KG1 (cell line): ENCODE results near the gene FTCDNL1.

Experiments used
- DNase-seq: peaks from one replicate; lab custom pipeline; 2025; lab: John Stamatoyannopoulos, UW

The FTCDNL1 gene

DNA sequence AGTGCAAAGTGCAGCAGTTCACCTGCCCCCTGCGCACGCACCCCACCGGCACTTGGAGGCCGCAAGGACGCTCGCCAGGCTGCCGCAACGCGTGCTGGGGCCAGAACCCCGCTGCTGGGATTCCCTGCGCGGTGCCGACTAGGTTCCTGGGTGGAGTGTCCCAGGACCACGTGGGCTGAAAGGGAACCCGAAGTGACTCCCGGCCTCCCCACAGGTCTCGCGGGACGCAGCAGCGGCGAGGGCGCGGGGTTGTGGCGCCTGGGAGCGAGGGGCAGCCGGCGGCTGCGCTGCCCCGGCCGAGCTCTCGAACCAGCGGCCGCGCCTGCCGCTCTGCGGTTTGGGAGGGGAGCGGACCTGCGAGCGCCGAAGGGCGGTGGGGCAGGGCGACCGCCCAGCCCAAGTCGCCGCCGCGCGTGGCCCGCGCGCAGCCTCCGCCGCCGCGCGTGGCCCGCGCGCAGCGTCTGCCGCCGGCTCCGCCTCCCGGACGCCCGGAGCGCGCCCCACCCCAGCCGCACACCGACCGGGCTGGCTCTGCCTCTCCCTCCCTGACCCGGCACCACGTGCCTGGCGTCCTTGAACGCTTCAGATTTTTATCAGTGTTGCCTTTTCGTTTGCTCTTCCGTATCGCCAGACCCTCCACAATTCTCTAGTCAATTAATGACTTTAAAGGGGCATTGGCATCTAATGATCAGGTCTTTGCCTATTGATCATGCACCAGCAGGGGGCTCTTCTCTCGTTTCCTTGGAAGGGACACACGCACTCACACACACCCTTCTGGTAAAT is at the start of gene FTCDNL1:
Gene FTCDNL1 (minus strand): TSS at position 475 of the 783 bp plus-strand sequence. CDS start 2,230 bp downstream, outside the sequence.
- DNase-seq = peak; percentile 81

DNA sequence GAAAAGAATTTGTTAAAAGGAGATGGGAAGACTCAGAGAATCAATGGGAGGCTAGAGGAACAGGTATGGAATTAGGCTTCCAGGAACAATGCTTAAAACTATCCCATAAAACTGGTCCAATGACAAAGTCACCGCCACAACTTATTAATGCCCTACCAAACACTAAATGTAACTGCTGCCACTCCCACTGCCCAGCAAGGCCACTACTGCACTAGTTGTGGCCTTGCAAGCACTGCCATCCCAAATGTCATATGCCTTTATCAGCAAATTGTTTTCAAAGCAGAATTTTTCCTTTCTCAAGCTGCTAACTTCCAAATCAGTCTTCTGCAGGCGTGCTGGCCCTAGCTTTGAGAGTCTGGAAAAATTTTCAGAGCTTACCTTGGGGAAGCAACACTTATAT is 45.6 kb upstream of the FTCDNL1 start:
- no peak for DNase-seq

DNA sequence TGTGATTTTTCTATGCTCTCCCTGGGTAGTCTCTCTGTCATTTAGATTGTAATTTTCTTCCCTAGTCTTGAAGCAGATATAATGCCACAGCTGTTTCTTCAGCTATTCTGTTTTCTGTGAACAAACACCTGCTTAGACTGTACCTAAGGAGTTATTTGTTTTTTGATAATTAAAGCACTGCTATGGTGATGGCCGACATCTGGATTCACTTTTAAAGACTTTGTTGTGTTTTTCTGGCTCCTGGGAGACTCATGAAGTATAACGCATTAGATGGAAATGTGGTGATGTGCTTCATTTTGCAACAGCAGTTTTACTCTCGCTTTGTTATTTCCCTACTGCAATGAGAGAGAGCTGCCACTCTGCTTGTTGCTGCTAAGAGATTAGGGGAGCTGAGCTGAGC is 44.4 kb upstream of the FTCDNL1 start:
- DNase-seq = no peak

DNA sequence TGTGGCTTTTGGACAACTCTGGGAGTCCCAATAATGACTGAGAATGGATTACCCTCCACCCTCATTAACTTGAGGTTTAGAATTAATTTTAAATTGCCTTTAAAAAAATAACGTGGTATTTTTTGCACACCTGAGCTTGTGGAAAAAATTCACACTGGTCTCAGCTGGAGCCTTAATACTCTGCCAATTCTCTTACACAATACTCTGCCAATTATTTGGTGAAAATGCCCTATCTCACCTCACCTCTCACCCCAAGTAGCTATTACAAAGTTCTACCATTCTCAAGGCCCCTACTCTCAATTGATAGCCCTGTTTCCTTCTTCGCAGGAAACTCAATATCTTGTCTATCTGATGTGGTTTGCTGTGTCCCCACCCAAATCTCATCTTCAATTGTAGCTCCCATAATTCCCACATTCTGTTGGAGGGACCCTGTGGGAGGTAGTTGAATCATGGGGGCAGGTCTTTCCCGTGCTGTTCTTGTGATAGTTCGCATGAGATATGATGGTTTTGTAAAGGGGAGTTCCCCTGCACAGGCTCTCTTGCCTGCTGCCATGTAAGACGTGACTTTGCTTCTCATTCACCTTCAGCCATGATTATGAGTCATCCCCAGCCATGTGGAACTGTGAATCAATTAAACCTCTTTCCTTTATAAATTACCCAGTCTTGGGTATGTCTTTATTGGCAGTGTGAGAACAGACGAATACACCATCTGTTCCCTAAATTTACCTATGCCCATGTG is 32.7 kb upstream of the FTCDNL1 start:
- DNase-seq = no peak

DNA sequence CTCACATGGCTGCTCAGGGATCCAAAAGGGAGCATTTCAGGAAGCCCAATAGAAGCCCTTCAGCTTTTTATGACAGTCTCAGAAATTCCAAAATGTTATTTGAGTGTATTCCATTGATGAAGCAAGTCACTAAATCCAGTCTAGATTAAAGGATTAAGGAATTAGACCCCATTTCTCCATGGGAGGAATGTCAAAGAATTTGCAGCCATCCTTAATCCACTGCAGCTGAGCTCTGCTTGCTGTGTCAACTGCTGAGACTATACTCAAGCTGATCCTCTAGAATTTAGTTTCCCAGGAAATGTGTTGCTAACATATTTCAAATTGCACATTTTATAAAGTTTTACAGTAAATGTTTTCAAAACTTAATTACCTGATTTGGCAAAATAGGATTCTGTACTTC is 31.7 kb upstream of the FTCDNL1 start:
- no peak for DNase-seq

DNA sequence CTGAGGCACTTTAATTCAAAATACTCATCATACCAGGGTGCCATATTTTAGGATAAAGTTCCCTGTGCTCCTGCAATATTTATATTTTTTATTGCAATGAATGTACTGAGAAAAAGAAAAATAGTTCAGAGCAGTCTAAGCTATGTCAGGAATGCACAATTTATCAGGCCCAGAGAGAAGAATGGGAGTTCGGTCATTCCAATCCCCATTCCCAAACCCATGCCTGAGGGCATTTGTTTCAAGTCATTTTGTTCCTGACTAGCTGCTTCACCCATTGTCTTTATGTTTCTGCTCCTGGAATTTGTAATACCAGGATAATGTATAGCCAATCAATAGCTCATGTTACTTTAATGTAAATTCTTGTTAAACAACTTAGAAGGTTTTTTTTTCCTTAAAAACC is 24.4 kb upstream of the FTCDNL1 start:
- DNase-seq = no peak

DNA sequence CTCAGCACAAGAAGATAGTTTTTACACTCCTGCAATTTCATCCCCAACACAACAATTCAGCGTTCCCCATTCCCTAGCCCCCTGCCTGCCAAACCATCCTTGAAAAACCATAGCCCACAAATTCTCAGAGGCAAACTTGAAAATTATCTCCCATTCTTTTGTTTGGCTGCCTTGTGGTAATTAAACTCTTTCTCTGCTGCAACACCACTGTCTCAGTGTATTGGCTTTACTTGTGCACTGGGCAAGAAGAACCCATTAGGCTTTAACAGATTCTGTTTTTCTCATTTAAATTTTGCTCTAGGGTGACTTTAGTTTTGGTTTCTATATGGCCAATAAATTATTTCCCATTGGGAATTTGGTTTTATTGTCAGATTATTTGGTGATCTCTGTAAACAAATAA is 23.2 kb upstream of the FTCDNL1 start:
- no peak for DNase-seq

DNA sequence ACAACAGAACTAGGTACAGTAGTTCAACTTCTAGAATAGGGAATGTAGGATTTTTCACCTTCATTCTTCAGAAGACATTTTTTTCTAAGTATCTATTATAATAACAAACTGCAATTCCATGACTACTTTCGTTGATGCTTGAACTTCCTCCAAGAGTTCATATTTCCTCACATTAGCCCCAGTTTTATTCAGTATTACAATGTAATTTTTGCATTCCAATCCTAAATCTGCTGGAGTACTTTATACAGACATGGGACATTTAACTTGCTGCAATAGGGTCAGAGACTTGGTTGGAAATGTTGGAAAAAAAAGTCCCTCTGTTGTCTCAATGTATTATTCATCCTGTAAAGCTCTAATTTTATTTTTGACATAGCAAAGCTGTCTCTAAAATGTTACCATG is 19.6 kb upstream of the FTCDNL1 start:
- no peak for DNase-seq

DNA sequence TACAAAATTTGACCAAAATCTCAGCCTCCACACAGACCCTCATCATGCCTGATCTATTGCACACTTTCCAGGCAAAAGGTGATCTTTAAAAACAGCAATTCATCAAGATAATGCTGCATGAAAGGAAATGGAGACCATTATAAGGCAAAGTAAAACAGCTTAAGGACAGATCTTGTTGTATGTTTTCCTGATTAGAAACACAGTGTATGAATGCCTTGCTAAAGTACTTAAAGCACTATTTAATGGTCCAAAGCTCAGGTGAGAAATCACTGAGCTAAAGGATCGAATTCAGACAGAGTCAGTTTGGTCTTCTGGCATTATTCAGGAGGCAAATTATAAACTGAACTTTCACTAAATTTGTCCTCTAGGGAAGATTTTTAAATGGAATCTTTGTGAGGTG is 18.7 kb upstream of the FTCDNL1 start:
- no peak for DNase-seq

DNA sequence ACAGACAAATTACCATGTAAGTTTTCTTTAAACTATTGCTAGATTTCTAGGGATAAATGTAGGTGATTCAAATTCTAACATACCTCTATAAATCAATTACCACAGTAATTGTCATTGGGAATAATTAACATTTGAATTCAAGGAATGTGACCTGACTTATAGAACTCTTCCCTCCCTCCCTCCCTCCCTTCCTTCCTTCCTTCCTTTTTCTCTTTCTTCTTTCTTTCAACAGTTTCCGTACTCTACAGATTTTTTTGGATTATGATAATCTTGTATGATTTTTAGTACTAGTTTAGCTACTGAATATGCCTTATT is 18.2 kb upstream of the FTCDNL1 start:
- no peak for DNase-seq

DNA sequence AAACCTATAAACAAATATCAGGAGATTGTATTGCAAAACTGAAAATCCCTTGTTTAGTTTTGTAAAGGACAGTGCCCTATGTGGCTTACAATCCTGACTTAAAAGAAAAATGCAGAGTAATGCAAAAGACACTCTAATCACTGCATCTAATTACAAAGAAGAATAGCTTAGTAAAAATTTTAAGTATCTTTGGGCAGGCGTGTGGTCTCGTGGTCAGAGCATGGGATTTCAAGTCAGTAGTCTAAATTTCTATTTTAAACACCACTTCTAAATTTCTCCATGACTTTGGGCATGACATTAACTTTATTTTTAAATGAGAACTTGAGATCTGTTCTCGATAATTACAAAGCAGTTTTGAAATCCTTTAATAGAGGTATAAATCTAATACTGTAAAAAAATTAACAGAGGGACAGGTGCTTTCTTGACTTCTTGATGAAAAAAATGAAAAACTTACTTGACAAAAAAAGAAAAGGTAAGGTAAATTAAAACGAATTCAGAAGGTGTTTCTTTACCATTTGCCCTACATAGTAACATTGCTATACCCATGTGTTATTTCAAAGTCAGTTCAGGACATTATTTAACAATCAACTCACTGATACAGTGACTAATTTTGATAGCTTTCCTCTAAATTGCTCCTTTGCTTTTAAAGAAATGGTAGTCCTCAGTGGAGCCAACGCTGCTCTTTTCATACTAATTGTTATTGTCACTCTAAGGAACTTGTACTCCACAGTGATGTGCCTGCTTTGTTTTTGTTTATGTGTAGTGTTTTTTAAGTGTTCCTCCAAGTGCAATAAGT is 17.6 kb upstream of the FTCDNL1 start:
- no peak for DNase-seq

DNA sequence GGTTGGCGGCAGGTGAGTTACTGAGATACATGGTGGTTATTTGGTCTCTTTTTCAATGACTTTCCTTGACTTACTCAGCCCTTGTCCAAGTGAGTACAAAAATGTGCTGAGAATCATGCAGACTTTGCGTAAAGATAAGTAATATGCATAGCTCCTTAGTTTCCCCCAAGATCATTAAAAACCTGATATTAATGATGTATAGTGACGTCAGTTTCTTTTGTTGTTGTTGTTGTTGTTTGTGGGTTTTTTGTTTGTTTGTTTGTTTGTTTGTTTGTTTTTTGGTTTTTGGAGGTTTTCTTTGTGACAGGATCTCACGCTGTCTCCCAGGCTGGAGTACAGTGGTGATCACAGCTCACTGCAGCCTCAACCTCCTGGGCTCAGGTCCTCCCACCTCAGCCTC is 14.9 kb upstream of the FTCDNL1 start:
- no peak for DNase-seq

DNA sequence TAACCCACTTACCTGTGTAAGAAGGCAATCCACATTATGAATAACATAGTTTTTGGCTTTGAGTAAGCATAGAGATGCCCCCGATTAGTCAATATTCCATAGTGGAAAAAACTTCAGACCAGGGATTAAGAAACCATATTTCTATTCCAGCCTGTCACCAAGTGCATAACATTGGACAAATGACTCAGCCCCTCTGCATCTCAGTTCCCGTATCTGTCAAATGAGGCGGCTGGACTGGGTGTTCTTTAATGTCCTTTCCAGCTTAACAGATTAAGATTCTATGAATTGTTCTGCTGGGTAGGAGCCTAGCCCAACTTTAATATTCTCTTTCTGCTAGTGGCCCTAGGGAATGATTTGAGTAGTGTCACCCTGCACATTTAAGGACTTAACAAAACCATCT is 11.8 kb upstream of the FTCDNL1 start:
- no peak for DNase-seq

DNA sequence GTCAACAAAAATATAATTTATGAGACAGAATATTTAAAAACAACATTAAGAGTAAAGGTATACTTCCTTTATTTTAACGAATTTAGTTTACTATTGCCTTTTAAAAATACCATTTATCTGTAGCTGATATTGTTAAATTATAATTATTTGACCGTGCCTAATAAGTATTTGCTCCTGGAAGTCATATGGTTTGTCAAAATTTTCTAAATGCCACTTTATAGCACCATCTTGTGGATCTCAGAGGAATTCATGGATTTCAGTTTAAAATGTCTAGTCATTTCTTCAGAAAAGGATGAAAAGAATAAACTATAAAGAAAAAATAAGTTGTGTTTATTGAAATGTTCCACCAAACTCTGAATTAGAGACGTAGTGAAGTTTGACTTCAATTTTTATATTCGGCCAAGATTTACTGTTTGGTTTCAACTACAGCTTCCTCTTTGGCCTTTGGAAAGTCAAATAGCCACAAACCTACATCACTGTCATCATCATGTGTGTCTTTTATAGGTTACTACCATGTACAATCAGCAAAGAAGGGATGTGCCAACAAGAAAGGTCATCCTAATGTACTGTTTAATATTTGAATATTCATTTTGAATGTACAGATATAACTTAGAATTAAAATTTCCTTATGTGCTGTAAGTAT is 10.3 kb upstream of the FTCDNL1 start:
- peak; percentile 2 for DNase-seq

DNA sequence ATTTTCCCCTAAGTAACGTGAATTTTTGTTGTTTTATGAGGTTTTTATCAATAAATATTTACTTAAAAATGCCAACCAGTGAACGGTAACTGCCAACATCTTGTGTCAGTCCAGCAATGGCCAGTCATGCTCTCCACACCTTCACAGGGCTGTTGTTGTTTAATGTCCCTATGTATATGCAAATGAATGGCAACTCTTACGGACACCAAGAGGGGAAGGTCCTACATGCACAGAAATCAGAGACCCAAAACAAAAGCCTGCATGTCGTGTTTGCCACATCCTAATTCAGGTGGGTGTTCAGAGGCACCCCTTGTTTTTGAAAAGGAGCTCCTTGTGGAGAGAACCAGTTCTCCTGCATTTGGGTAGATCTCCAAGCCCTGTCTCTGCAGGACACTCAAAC is 4.8 kb upstream of the FTCDNL1 start:
- DNase-seq = no peak

DNA sequence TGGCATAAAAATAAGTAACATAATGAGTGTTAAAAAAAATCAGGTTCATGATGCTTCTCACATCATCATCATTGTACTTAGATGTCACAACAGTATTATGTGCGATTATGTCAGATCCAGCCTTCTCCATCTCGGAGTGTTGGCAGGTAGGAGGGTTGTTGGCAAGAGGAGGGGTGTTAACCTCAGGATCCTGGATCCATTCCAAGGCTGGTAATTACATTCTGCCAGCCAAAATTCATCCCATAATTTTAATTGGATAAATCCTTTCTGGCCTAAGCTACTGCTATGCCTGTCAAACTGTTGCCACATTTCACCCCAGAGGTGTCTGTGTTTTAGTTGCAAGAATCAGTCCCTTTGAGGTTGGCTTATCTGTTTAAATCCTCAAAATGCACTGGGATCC is 891 bp upstream of the FTCDNL1 start:
- no peak for DNase-seq

DNA sequence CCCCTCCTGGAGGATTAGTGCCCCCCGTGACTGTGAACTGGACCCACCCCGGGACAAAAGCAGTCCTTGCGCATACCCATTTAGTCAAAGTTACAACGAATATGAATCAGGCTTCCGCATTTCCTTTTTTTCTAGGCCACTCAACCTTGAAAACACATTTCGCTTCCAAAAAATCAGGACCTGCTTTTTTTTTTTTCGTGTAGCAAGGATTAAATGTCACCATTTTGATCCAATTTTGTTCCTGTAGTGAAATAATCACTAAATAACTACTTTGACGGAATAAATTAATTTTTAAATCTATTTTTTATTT is 464 bp upstream of the FTCDNL1 start:
- DNase-seq = no peak

DNA sequence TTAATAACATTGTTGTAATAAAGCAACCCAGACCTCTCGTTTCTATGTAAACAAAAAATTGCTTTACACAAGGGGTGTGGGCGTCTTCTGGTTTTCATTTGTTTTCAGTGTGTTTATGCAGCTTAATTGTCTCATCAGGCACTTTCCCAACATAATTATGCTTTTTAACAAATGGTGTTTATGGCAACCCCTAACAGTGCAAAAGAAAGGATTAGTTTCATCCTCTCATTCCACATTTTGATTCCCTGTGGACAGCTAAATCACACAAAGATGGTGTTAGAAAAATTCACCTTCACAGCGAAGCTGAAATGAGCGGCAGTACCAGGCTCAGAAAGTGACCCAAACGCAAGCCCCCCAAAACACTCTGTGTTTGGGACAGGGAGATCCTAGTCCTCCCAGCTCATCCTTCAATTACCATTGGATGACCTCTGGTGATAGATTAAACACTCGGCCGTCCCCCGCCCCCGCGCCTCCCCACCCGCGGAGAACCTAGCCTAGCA is 724 bp downstream of the FTCDNL1 start:
- DNase-seq = no peak

DNA sequence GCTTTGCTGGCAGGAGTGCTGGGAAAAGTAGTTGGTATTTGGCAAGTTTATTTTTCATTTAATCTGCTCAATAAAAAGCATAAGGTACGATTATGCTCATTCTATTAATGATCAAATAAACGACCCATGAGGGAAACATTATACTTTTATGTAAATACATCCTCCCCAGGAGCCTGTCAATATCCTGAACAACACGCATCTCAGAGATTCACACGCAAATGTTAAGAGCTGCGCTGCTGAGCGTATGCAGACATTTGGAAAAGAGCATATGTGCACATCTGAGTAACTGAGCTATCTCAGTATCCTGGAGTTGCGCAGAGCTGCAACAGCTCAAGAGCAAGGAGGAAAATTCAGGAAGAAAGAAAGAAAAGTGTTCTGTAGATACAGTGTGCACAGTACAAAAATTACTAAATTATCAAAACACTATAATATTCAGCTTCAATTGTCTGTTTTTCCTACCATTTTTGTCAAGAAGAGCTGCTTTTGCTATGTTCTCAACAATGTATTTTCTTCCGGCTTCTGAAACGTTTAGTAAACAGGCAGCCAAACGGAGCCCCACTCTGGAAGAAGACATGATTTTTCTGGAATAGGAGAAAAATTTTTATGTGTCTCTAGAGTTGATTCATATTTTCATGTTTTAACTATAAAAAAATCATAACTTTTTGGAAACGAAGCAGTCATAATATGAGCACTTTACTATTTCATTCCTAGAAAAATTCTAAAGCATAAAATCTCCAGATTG is 2.4 kb downstream of the FTCDNL1 start:
- DNase-seq = no peak

DNA sequence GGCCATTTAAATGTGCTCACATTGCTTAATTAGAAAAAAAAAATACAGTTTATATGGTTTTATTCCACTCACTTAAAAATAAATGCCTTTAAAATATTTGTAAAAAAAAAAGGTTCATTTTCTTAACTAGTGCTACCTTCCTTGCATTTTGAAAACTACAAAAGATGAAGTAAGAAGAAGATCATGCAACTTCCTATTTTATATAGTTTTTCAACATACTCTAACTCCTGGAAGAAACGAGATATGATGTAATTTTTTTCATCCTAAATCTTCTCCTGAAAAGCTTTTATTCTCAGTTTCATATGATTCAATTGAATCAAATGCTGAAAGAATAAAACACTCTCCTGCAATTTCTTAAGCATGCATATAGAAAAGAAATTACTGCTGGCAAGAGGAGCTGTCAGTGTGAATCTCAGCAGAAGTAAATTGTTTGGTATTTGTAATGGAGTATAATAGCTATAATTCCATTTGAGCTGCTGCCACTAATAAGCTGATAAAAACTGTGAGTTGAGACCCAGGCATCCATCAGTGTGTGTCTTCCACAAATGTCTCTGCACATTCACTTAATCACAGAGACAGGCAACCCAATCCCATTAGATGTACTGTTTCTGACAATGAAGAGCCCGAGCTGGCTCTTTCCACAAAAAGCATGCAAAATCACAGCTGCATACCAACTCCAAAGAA is 3.7 kb downstream of the FTCDNL1 start:
- no peak for DNase-seq
